ENCODE results near the gene NUMB. TPM values are rescaled to one million over a fixed set of nuclear protein-coding genes. Genes with fewer than 3 reads are reported as not detected.

Gene NUMB
- total RNA-seq, 1 donor from 2014 or later, result 92.4 TPM

DNA sequence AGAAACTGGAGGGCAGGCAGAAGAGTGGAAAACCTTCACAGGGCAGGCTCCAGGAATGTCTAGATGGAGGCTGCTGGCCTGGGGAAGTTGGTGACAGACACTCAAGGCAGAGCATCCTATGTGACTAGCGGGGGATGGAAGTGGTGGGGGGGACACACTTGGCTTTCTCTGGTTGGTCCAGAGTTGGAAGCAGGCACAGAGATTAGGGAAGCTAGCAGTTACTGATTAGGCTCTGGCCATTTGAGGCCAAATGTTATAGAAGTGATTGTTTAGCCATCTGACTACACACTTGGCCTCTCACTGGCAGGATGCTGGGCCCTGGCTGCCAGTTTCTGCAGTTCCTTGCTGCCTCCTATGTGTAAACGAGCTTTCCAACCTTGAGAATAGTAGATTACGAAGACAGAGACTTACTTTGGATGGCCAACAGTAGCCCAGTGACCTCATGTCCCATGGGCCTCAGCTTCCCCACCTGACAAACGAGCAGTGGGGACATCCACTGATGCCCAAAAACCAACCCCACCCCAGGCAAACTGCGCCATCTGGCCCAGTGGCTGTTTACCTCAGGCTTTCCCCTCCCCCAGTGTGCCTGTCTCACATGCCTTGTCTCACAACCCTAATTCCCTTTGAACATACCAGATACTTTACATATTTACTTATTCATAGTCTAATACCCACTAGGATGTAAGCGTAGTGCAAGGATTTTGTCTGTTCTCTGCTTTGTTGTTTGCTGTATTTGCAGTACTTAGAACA, 118.3 kb downstream of the NUMB start:
- no peak overlapping the region for H3K4me3 Mint-ChIP-seq (ENCODE audit: low read depth)
- peaks cover 2% of the 10 kb centered on the region for H3K36me3 Mint-ChIP-seq (ENCODE audit: insufficient read depth)
- TF ChIP-seq, protein P1, sequence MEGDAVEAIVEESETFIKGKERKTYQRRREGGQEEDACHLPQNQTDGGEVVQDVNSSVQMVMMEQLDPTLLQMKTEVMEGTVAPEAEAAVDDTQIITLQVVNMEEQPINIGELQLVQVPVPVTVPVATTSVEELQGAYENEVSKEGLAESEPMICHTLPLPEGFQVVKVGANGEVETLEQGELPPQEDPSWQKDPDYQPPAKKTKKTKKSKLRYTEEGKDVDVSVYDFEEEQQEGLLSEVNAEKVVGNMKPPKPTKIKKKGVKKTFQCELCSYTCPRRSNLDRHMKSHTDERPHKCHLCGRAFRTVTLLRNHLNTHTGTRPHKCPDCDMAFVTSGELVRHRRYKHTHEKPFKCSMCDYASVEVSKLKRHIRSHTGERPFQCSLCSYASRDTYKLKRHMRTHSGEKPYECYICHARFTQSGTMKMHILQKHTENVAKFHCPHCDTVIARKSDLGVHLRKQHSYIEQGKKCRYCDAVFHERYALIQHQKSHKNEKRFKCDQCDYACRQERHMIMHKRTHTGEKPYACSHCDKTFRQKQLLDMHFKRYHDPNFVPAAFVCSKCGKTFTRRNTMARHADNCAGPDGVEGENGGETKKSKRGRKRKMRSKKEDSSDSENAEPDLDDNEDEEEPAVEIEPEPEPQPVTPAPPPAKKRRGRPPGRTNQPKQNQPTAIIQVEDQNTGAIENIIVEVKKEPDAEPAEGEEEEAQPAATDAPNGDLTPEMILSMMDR (IDR thresholded peaks at IDR 0.05; ENCODE audit: unreplicated experiment), result no peak
- H3K27me3 Mint-ChIP-seq, result no peaks in the 10 kb centered on the region
- H3K9me3 Mint-ChIP-seq (ENCODE audit: low read depth), result no peaks in the 10 kb centered on the region
- DNase-seq (ENCODE audit: low spot score, unreplicated experiment), result no peak
- peak overlapping the region; percentile 91 for H3K27ac Mint-ChIP-seq
- peaks cover 4% of the 10 kb centered on the region for H3K4me1 Mint-ChIP-seq (ENCODE audit: low read depth)

DNA sequence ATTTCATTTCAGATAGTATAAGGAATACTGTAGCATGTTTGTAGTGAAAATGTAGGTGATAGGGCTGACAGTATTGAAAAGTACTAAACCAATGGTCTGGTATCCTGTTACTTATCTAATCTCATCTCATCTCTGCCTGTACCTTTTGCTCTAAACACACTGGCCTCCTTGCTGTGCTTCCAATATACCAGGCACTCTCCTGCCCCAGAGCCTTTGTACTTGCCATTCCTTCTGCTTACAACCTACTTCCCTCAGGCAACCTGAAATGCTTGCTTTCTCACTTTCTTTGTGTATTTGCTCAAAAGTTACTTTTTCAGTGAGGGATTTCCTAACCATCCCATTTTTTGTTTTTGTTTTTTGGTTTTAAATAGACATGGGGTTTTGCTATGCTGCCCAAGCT, 119.1 kb downstream of the NUMB start:
- Mint-ChIP-seq H3K4me3 (ENCODE audit: low read depth) (no peak overlapping the region), H3K4me1 (ENCODE audit: low read depth) (peaks cover 4% of the 10 kb centered on the region), H3K27me3 (no peaks in the 10 kb centered on the region), H3K36me3 (ENCODE audit: insufficient read depth) (peaks cover 2% of the 10 kb centered on the region), H3K27ac (no peak overlapping the region), H3K9me3 (ENCODE audit: low read depth) (no peaks in the 10 kb centered on the region)
- DNase-seq (ENCODE audit: low spot score, unreplicated experiment), result no peak
- TF ChIP-seq, protein P1 (IDR thresholded peaks at IDR 0.05; ENCODE audit: unreplicated experiment), result no peak

DNA sequence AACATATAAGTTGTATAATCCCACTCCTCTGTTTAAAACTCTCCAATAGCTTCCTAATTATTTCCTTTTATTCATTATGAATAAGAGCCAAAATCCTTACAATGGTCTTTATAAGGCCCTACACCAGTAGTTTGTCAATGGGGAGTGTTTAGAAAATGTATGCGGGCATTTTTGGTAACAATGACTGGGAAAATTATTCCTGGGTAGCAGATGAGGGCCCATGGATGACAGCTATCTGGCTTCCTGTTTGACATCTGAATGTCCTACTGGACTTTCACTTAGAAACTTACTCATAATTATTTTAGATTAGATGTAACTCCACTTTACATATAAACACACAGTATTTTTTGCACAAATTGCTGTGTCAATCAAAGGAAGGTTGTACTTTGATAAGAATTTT, 119.8 kb downstream of the NUMB start:
- TF ChIP-seq, protein P1 (IDR thresholded peaks at IDR 0.05; ENCODE audit: unreplicated experiment), result no peak
- no peak overlapping the region for H3K4me3 Mint-ChIP-seq (ENCODE audit: low read depth)
- H3K9me3 Mint-ChIP-seq (ENCODE audit: low read depth), result no peaks in the 10 kb centered on the region
- no peaks in the 10 kb centered on the region for H3K27me3 Mint-ChIP-seq
- H3K36me3 Mint-ChIP-seq (ENCODE audit: insufficient read depth), result peaks cover 4% of the 10 kb centered on the region
- H3K27ac Mint-ChIP-seq, result no peak overlapping the region
- no peak for DNase-seq (ENCODE audit: low spot score, unreplicated experiment)
- peaks cover 4% of the 10 kb centered on the region for H3K4me1 Mint-ChIP-seq (ENCODE audit: low read depth)

DNA sequence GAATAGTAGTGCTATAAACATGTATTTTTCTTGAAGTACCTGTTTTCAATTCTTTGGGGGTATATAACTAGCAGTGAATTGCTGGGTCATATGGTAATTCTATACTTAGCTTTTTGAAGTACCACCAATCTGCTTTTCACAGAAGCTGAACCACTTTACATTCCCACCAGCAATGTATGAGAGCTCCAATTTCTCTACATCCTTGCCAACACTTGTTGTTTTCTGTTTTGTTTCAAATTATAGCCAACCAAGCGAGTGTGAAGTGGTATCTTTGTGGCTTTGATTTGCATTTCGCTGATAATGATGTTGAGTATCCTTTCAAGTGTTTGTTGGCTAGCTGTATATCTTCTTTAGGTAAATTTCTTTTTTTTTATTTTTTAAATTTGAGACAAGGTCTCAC, 125.3 kb downstream of the NUMB start:
- no peaks in the 10 kb centered on the region for H3K9me3 Mint-ChIP-seq (ENCODE audit: low read depth)
- no peaks in the 10 kb centered on the region for H3K4me1 Mint-ChIP-seq (ENCODE audit: low read depth)
- DNase-seq (ENCODE audit: low spot score, unreplicated experiment), result no peak
- TF ChIP-seq, protein P1 (IDR thresholded peaks at IDR 0.05; ENCODE audit: unreplicated experiment), result no peak
- H3K27me3 Mint-ChIP-seq, result no peaks in the 10 kb centered on the region
- H3K27ac Mint-ChIP-seq, result no peak overlapping the region
- peaks cover 3% of the 10 kb centered on the region for H3K36me3 Mint-ChIP-seq (ENCODE audit: insufficient read depth)
- H3K4me3 Mint-ChIP-seq (ENCODE audit: low read depth), result no peak overlapping the region

- peak overlapping the region; percentile 10 for H3K27ac Mint-ChIP-seq
- TF ChIP-seq, protein P1 (IDR thresholded peaks at IDR 0.05; ENCODE audit: unreplicated experiment), result no peak
- H3K4me3 Mint-ChIP-seq (ENCODE audit: low read depth), result no peak overlapping the region
- no peaks in the 10 kb centered on the region for H3K27me3 Mint-ChIP-seq
- no peaks in the 10 kb centered on the region for H3K9me3 Mint-ChIP-seq (ENCODE audit: low read depth)
- peaks cover 1% of the 10 kb centered on the region for H3K36me3 Mint-ChIP-seq (ENCODE audit: insufficient read depth)
- H3K4me1 Mint-ChIP-seq (ENCODE audit: low read depth), result peaks cover 20% of the 10 kb centered on the region
- no peak for DNase-seq (ENCODE audit: low spot score, unreplicated experiment)
These were observed 132.6 kb downstream of the NUMB start for GRCh38 chr14:73325630-73326299.
